ENCODE measurements around the gene NFIC.

NFIC gene

GRCh38 chr19:3372413-3372812, 6.0 kb downstream of the NFIC start:
- no peak overlapping the region for H2BK15ac ChIP-seq (ENCODE audit: low read length)
- H3K9me3 ChIP-seq (replicated peaks in 1 of 2; ENCODE audit: control insufficient read depth in 2 of 2, insufficient read depth in 1 of 2, low read depth in 1 of 2, low read length in 2 of 2) = peaks cover 0 to 2% of the 10 kb centered on the region in 2 donors
- no peak overlapping the region for H4K8ac ChIP-seq (ENCODE audit: low read depth, low read length)
- H3K4me2 ChIP-seq (ENCODE audit: insufficient read depth, low read length, poor library complexity, severe bottlenecking) = no peak overlapping the region
- no CpG with 5 or more reads among the region's 14 CpGs for WGBS, 2 donors (ENCODE audit: extremely low coverage in 2 of 2, insufficient read length in 2 of 2, insufficient replicate concordance in 1 of 2)
- H2BK12ac ChIP-seq (ENCODE audit: low read length) = no peak overlapping the region
- H3K4me1 ChIP-seq (ENCODE audit: control insufficient read depth in 2 of 2, insufficient read depth in 1 of 2, low read depth in 1 of 2, low read length in 2 of 2) = peaks cover 0 to 3% of the 10 kb centered on the region in 2 donors
- DNase-seq (ENCODE audit: low spot score) = no peak
- no peak overlapping the region for H3K4me3 ChIP-seq (ENCODE audit: low read length in 2 of 2)
- H3K36me3 ChIP-seq (replicated peaks in 1 of 2; ENCODE audit: control insufficient read depth in 2 of 2, insufficient read depth in 2 of 2, low read length in 2 of 2) = no peaks in the 10 kb centered on the region
- H3K79me1 ChIP-seq (ENCODE audit: low read depth, low read length) = no peaks in the 10 kb centered on the region
- no peak overlapping the region for H3K23ac ChIP-seq (ENCODE audit: low read depth, low read length, poor library complexity)
- H3K27me3 ChIP-seq (ENCODE audit: control insufficient read depth in 3 of 3, insufficient read depth in 3 of 3, low read depth in 1 of 3, low read length in 3 of 3) = peaks cover 22 to 73% (median 49%) of the 10 kb centered on the region in 3 experiments
- H2AK5ac ChIP-seq (ENCODE audit: low read depth, low read length) = no peak overlapping the region
- H4K91ac ChIP-seq (ENCODE audit: low read depth, low read length, poor library complexity) = no peak overlapping the region
- H3K4ac ChIP-seq (ENCODE audit: low read length) = no peak overlapping the region
- peak overlapping the region; percentile 31 for H3K18ac ChIP-seq (ENCODE audit: low read length)
- peak overlapping the region; percentile 10 for H3K14ac ChIP-seq (ENCODE audit: low read length)
- H2BK120ac ChIP-seq (ENCODE audit: low read depth, low read length) = no peak overlapping the region
- no peak overlapping the region for H3K27ac ChIP-seq (replicated peaks; ENCODE audit: low read length)
- H2BK5ac ChIP-seq (ENCODE audit: low read length) = no peak overlapping the region
- no peak overlapping the region for H2AFZ ChIP-seq (ENCODE audit: low read length)
- no peak overlapping the region for H3K9ac ChIP-seq (ENCODE audit: low read depth, low read length, poor library complexity)

- peaks cover 14 to 57% (median 37%) of the 10 kb centered on the region in 3 experiments for H3K27me3 ChIP-seq (ENCODE audit: control insufficient read depth in 3 of 3, insufficient read depth in 3 of 3, low read depth in 1 of 3, low read length in 3 of 3)
Observed at GRCh38 chr19:3373971-3374368, 7.6 kb downstream of the NFIC start.

DNA sequence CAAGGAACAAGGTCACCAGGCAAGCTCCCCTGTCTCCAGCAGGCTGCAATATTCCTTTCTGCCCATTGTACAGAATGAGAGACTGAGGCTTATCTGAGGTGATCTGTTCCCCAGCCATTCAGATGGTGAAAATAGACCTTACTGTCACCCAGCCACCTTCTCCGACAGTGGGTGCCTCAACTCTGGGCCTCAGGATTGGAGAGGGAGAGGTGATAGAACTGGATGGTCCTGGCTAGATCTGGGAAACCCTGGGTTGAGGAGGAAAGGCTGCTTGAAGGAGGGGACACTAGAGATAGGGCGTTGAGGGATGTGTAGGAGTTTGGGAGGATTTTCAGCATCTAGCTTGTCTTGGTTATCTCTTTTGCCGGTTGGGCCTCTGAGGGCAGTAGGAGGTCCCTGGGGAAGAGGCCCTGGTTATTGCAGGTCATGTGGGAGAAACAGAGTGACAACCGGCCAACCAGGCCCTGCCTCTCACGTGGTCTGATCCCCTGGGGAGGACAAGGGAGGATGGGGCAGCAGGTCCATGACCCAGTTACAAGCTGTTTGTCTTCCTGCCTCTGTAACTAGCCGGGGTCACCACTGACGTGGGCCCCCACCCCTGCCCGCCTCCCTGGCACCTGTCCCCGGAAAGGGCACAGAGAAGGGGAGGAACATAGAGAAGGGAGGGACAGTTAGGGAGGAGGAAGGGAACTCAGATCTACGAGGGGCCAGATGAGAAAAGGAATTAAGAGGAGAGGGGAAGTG, 8.2 kb downstream of the NFIC start:
- no peaks in the 10 kb centered on the region for H3K79me1 ChIP-seq (ENCODE audit: low read depth, low read length)
- no peaks in the 10 kb centered on the region for H3K36me3 ChIP-seq (replicated peaks in 1 of 2; ENCODE audit: control insufficient read depth in 2 of 2, insufficient read depth in 2 of 2, low read length in 2 of 2)
- H3K4me3 ChIP-seq (ENCODE audit: low read length in 2 of 2) = no peak overlapping the region
- no peaks in the 10 kb centered on the region for H3K9me3 ChIP-seq (replicated peaks in 1 of 2; ENCODE audit: control insufficient read depth in 2 of 2, insufficient read depth in 1 of 2, low read depth in 1 of 2, low read length in 2 of 2)
- no peak overlapping the region for H3K23ac ChIP-seq (ENCODE audit: low read depth, low read length, poor library complexity)
- H2BK12ac ChIP-seq (ENCODE audit: low read length) = no peak overlapping the region
- H4K91ac ChIP-seq (ENCODE audit: low read depth, low read length, poor library complexity) = no peak overlapping the region
- no peak overlapping the region for H3K18ac ChIP-seq (ENCODE audit: low read length)
- no peak overlapping the region for H4K8ac ChIP-seq (ENCODE audit: low read depth, low read length)
- peaks cover 11 to 51% (median 31%) of the 10 kb centered on the region in 3 experiments for H3K27me3 ChIP-seq (ENCODE audit: control insufficient read depth in 3 of 3, insufficient read depth in 3 of 3, low read depth in 1 of 3, low read length in 3 of 3)
- H3K4me2 ChIP-seq (ENCODE audit: insufficient read depth, low read length, poor library complexity, severe bottlenecking) = no peak overlapping the region
- H3K4ac ChIP-seq (ENCODE audit: low read length) = no peak overlapping the region
- no peak overlapping the region for H2AK5ac ChIP-seq (ENCODE audit: low read depth, low read length)
- no peak for DNase-seq (ENCODE audit: low spot score)
- no peak overlapping the region for H3K14ac ChIP-seq (ENCODE audit: low read length)
- no peak overlapping the region for H2BK15ac ChIP-seq (ENCODE audit: low read length)
- H2BK5ac ChIP-seq (ENCODE audit: low read length) = no peak overlapping the region
- H2BK120ac ChIP-seq (ENCODE audit: low read depth, low read length) = no peak overlapping the region
- no peak overlapping the region for H3K9ac ChIP-seq (ENCODE audit: low read depth, low read length, poor library complexity)
- H3K27ac ChIP-seq (replicated peaks; ENCODE audit: low read length) = no peak overlapping the region
- no peaks in the 10 kb centered on the region for H3K4me1 ChIP-seq (ENCODE audit: control insufficient read depth in 2 of 2, insufficient read depth in 1 of 2, low read depth in 1 of 2, low read length in 2 of 2)
- WGBS, 2 donors (ENCODE audit: extremely low coverage in 2 of 2, insufficient read length in 2 of 2, insufficient replicate concordance in 1 of 2) = no CpG with 5 or more reads among the region's 10 CpGs
- H2AFZ ChIP-seq (ENCODE audit: low read length) = no peak overlapping the region

More at GRCh38 chr19:3373971-3374368, 7.6 kb downstream of the NFIC start:
- no peak overlapping the region for H2BK12ac ChIP-seq (ENCODE audit: low read length)
- H3K23ac ChIP-seq (ENCODE audit: low read depth, low read length, poor library complexity) = no peak overlapping the region
- no peak for DNase-seq (ENCODE audit: low spot score)
- H2AK5ac ChIP-seq (ENCODE audit: low read depth, low read length) = no peak overlapping the region
- no peak overlapping the region for H4K8ac ChIP-seq (ENCODE audit: low read depth, low read length)
- no peak overlapping the region for H3K4me2 ChIP-seq (ENCODE audit: insufficient read depth, low read length, poor library complexity, severe bottlenecking)
- H2BK15ac ChIP-seq (ENCODE audit: low read length) = no peak overlapping the region
- H2BK120ac ChIP-seq (ENCODE audit: low read depth, low read length) = no peak overlapping the region
- H3K9ac ChIP-seq (ENCODE audit: low read depth, low read length, poor library complexity) = no peak overlapping the region
- no peak overlapping the region for H2AFZ ChIP-seq (ENCODE audit: low read length)
- whole genome bisulfite sequencing, 2 donors (ENCODE audit: extremely low coverage in 2 of 2, insufficient read length in 2 of 2, insufficient replicate concordance in 1 of 2) = no CpG with 5 or more reads among the region's 6 CpGs
- H3K14ac ChIP-seq (ENCODE audit: low read length) = no peak overlapping the region
- no peak overlapping the region for H3K27ac ChIP-seq (replicated peaks; ENCODE audit: low read length)
- H3K18ac ChIP-seq (ENCODE audit: low read length) = no peak overlapping the region
- H4K91ac ChIP-seq (ENCODE audit: low read depth, low read length, poor library complexity) = no peak overlapping the region
- no peaks in the 10 kb centered on the region for H3K79me1 ChIP-seq (ENCODE audit: low read depth, low read length)
- H2BK5ac ChIP-seq (ENCODE audit: low read length) = no peak overlapping the region
- peaks cover 0 to 3% of the 10 kb centered on the region in 2 donors for H3K4me1 ChIP-seq (ENCODE audit: control insufficient read depth in 2 of 2, insufficient read depth in 1 of 2, low read depth in 1 of 2, low read length in 2 of 2)
- H3K9me3 ChIP-seq (replicated peaks in 1 of 2; ENCODE audit: control insufficient read depth in 2 of 2, insufficient read depth in 1 of 2, low read depth in 1 of 2, low read length in 2 of 2) = no peaks in the 10 kb centered on the region
- H3K4me3 ChIP-seq (ENCODE audit: low read length in 2 of 2) = no peak overlapping the region
- H3K4ac ChIP-seq (ENCODE audit: low read length) = no peak overlapping the region
- H3K36me3 ChIP-seq (replicated peaks in 1 of 2; ENCODE audit: control insufficient read depth in 2 of 2, insufficient read depth in 2 of 2, low read length in 2 of 2) = no peaks in the 10 kb centered on the region

DNA sequence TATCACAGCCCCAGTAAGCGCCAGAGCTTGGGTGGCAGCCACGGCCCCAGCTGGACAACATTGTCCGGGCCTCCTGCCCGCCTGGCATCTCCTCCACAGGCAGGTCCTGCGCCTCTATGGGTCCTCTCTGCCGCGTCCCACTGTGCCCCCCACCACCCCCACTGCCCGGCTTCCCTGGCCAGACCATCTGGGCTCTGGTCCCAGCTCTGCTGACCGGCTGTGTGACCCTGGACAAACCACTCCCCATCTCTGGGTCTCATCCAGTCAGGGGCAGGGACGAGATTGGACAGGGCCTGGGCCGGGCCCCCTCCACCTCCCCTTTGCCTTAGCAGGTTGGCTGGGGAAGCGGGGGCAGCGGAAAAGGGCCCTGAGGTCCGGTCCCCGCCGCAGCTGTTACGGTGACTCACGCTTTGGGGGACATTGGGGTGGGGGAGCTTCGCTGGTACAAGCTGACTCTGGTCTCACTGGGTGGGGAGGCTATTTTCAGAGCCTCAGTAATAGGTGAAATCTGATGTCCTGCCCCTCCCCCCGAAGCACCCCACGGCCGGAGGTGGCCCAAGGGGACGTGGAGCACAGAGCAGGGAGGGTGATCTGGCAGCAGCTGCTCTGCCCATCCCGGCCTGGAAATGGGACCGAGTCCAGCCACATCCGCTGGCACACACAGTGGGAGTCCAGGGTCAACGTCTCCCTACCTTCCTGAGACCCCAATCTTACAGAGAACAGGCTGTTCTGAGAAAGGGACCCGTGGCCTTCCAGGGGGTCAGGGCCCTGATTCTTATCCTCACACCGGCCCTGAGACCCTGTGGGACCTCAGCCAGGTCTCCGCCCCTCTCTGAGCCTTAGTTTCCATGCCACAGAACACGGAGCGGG, 9.1 kb downstream of the NFIC start:
- Histone ChIP-seq H3K4me2 (ENCODE audit: insufficient read depth, low read length, poor library complexity, severe bottlenecking) (no peak overlapping the region), H3K4me1 (ENCODE audit: control insufficient read depth in 2 of 2, insufficient read depth in 1 of 2, low read depth in 1 of 2, low read length in 2 of 2) (no peaks in the 10 kb centered on the region), H3K79me1 (ENCODE audit: low read depth, low read length) (no peaks in the 10 kb centered on the region), H2AFZ (ENCODE audit: low read length) (no peak overlapping the region), H2BK12ac (ENCODE audit: low read length) (peak overlapping the region; percentile 84), H2AK5ac (ENCODE audit: low read depth, low read length) (peak overlapping the region; percentile 92), H2BK120ac (ENCODE audit: low read depth, low read length) (peak overlapping the region; percentile 31), H2BK15ac (ENCODE audit: low read length) (no peak overlapping the region), H3K27ac (replicated peaks; ENCODE audit: low read length) (no peak overlapping the region), H3K4ac (ENCODE audit: low read length) (no peak overlapping the region), H3K9me3 (replicated peaks in 1 of 2; ENCODE audit: control insufficient read depth in 2 of 2, insufficient read depth in 1 of 2, low read depth in 1 of 2, low read length in 2 of 2) (no peaks in the 10 kb centered on the region), H3K4me3 (ENCODE audit: low read length in 2 of 2) (no peak overlapping the region), H3K18ac (ENCODE audit: low read length) (peak overlapping the region; percentile 90), H3K23ac (ENCODE audit: low read depth, low read length, poor library complexity) (peak overlapping the region; percentile 55), H3K27me3 (ENCODE audit: control insufficient read depth in 3 of 3, insufficient read depth in 3 of 3, low read depth in 1 of 3, low read length in 3 of 3) (peaks cover 6 to 42% (median 22%) of the 10 kb centered on the region in 3 experiments), H4K91ac (ENCODE audit: low read depth, low read length, poor library complexity) (no peak overlapping the region), H2BK5ac (ENCODE audit: low read length) (no peak overlapping the region), H3K14ac (ENCODE audit: low read length) (no peak overlapping the region), H4K8ac (ENCODE audit: low read depth, low read length) (no peak overlapping the region), H3K9ac (ENCODE audit: low read depth, low read length, poor library complexity) (no peak overlapping the region), H3K36me3 (replicated peaks in 1 of 2; ENCODE audit: control insufficient read depth in 2 of 2, insufficient read depth in 2 of 2, low read length in 2 of 2) (no peaks in the 10 kb centered on the region)
- no peak for DNase-seq (ENCODE audit: low spot score)
- no CpG with 5 or more reads among the region's 32 CpGs for WGBS, 2 donors (ENCODE audit: extremely low coverage in 2 of 2, insufficient read length in 2 of 2, insufficient replicate concordance in 1 of 2)

All from neuronal stem cell (in vitro differentiated cells).